ENCODE measurements around the gene DGKZ.

DGKZ gene

GRCh38 chr11:46363455-46364005 is 16.3 kb downstream of the DGKZ start:
- H3K27ac ChIP-seq = peak overlapping the region; percentile 24
- no peak for TF ChIP-seq ZFX (IDR thresholded peaks at IDR 0.05)
- TF ChIP-seq CTCF (conservative IDR thresholded peaks at IDR 0.05) = no peak

GRCh38 chr11:46364056-46364455 is 16.8 kb downstream of the DGKZ start:
- TF ChIP-seq ZFX (IDR thresholded peaks at IDR 0.05) (no peak), CTCF (conservative IDR thresholded peaks at IDR 0.05) (no peak)
- H3K27ac ChIP-seq = no peak overlapping the region

GRCh38 chr11:46364791-46365190 is 17.5 kb downstream of the DGKZ start:
- TF ChIP-seq ZFX (IDR thresholded peaks at IDR 0.05) = no peak
- no peak for TF ChIP-seq CTCF (conservative IDR thresholded peaks at IDR 0.05)
- H3K27ac ChIP-seq = no peak overlapping the region

- TF ChIP-seq CTCF (conservative IDR thresholded peaks at IDR 0.05) = no peak
- TF ChIP-seq ZFX (IDR thresholded peaks at IDR 0.05) = no peak
- H3K27ac ChIP-seq = no peak overlapping the region
These were observed 19.0 kb downstream of the DGKZ start for GRCh38 chr11:46366260-46366659.

GRCh38 chr11:46366661-46367161 is 19.4 kb downstream of the DGKZ start:
- no peak overlapping the region for H3K27ac ChIP-seq
- TF ChIP-seq ZFX (IDR thresholded peaks at IDR 0.05) = no peak
- TF ChIP-seq CTCF (conservative IDR thresholded peaks at IDR 0.05) = no peak

GRCh38 chr11:46367244-46367915 is 20.1 kb downstream of the DGKZ start:
- H3K27ac ChIP-seq = no peak overlapping the region
- peak; percentile 91 for TF ChIP-seq CTCF (conservative IDR thresholded peaks at IDR 0.05)
- TF ChIP-seq ZFX (IDR thresholded peaks at IDR 0.05) = no peak

- H3K27ac ChIP-seq = no peak overlapping the region
- TF ChIP-seq CTCF (conservative IDR thresholded peaks at IDR 0.05) (peak; percentile 68), ZFX (IDR thresholded peaks at IDR 0.05) (no peak)
These were observed 20.6 kb downstream of the DGKZ start for GRCh38 chr11:46367916-46368267.
